Measurements from ENCODE around the gene SPTAN1.
A peak's percentile ranks its signal among the peaks of the same experiment; 100 is the strongest.

Gene SPTAN1

DNA sequence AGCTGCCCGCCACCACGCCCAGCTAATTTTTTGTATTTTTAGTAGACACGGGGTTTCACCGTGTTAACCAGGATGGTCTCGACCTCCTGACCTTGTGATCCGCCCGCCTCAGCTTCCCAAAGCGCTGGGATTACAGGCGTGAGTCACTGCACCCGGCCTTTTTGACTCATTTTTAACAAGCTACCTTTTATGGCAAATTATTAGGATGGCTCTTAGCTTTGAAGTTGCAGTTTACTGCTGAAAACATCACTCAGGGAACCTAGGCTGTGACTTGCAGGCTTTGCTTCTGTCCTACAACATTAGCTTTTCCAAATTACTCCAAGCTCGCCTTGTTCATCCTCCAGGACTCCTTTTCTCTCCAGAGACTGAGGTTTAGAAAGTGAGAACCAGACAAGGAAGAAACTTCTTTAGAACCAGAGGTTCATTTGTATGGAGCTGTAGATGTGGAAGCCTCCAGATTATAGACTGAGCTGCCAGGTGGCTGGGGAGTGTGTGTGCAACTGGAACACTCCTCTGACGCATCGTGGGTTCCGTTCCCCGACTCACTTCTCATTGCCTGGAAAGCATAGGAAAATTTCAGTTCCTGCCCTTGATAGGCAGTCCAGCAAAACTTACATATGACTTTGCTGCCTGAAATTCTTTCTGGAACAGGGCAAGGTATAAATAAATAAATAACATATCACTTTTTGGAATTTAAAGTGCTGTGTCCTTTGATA is 23.8 kb upstream of the SPTAN1 start:
- H3K27me3 ChIP-seq (ENCODE audit: control insufficient read depth, insufficient read depth, low read length, poor library complexity, severe bottlenecking): no peaks in the 10 kb centered on the region
- H3K36me3 ChIP-seq (ENCODE audit: control insufficient read depth, insufficient read depth, low read length): peaks cover 14% of the 10 kb centered on the region

DNA sequence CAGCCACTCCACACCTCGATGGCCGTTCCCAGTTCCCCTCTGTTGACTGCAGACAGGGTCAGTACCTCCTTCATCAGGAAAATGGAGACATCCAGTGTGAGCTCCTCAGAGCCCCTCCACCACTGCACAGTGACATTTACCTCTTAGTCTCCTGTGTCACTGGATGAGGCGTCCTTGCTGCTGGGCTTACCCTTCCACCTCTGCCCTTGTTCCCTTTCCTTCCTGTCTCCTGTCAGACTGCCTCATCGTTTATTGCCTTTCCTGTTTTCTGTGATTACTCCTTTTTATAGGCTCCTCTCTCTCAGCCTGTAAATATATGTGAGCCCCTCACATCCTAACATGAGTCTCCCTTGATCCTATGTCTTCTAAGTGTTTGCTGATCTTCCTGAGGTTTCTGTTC is 23.2 kb upstream of the SPTAN1 start:
- no peak overlapping the region for H3K27ac ChIP-seq (ENCODE audit: insufficient read depth, low read depth, low read length, poor library complexity, severe bottlenecking)
- 93 to 94% methylated on average over 4 of the region's 4 CpGs for WGBS, 2 experiments
- H3K36me3 ChIP-seq (ENCODE audit: control insufficient read depth, insufficient read depth, low read length): peaks cover 15% of the 10 kb centered on the region
- no peak overlapping the region for H3K4me3 ChIP-seq (ENCODE audit: insufficient read depth, low read depth, low read length)
- no peaks in the 10 kb centered on the region for H3K27me3 ChIP-seq (ENCODE audit: control insufficient read depth, insufficient read depth, low read length, poor library complexity, severe bottlenecking)
- no peaks in the 10 kb centered on the region for H3K4me1 ChIP-seq (ENCODE audit: control insufficient read depth, insufficient read depth, low read length)
- H3K9me3 ChIP-seq (ENCODE audit: control insufficient read depth, low read length): no peaks in the 10 kb centered on the region

More for the DNA sequence above, 23.8 kb upstream of the SPTAN1 start:
- Histone ChIP-seq H3K27ac (ENCODE audit: insufficient read depth, low read depth, low read length, poor library complexity, severe bottlenecking) (no peak overlapping the region), H3K9me3 (ENCODE audit: control insufficient read depth, low read length) (no peaks in the 10 kb centered on the region), H3K4me3 (ENCODE audit: insufficient read depth, low read depth, low read length) (no peak overlapping the region), H3K4me1 (ENCODE audit: control insufficient read depth, insufficient read depth, low read length) (no peaks in the 10 kb centered on the region)
- WGBS, 2 experiments: 95 to 97% methylated on average over 15 of the region's 15 CpGs

DNA sequence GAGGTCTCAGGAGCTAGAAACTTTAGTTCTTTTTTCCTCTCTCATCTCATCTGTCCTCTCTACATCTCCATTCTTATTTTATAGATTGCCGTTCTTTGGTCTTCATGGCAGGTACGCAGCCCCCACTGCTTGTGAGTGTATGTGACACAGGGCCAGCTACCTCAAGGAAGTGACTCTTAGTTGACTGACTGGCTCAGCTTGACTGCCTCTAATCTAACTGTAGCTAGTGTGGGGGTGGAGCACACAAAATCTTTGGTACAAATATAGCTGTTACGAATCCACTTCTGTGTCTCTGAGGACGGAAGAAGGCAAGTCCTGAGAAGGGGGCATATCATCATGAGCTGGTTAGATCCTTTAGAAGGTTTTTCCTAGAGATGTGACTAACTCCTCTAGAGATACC is 19.8 kb upstream of the SPTAN1 start:
- Histone ChIP-seq H3K9me3 (ENCODE audit: control insufficient read depth, low read length) (no peaks in the 10 kb centered on the region), H3K36me3 (ENCODE audit: control insufficient read depth, insufficient read depth, low read length) (peaks cover 9% of the 10 kb centered on the region), H3K27me3 (ENCODE audit: control insufficient read depth, insufficient read depth, low read length, poor library complexity, severe bottlenecking) (no peaks in the 10 kb centered on the region), H3K4me3 (ENCODE audit: insufficient read depth, low read depth, low read length) (no peak overlapping the region), H3K4me1 (ENCODE audit: control insufficient read depth, insufficient read depth, low read length) (no peaks in the 10 kb centered on the region), H3K27ac (ENCODE audit: insufficient read depth, low read depth, low read length, poor library complexity, severe bottlenecking) (no peak overlapping the region)
- WGBS, 2 experiments: 96% methylated on average over 4 of the region's 4 CpGs

DNA sequence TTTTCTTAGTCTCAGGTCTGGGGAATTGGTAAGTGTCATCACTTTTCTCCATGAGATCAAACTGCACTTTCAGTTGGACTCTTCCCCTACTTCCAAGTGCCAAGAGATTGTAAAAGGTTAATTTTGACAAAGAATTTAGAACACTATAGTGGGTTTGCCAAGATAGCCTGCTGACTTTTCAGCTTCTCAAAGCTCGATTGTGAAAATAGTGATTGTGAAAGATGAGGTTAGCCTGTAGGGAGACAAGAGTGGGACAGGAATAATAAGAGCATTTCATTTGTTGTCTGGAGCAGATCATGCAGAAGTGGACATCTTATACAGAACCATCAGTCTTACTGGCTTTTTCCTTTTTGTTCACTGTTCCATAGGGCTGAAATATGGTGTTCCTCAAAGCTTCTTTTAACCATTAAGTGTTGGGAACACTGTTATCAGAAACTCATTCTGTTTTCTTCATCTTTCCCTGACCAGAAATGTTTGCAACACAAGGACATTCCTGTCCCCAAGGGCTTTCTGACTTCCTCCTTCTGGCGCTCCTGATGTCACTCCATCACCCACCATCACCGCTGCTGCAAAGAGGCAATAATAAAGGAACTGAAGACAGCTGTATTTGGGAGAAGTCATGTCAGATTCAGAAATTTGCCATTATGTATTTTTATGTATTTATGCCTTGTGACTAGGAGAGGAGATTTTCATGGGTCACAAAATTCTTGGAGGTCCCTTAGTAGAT is 11.6 kb upstream of the SPTAN1 start:
- H3K9me3 ChIP-seq (ENCODE audit: control insufficient read depth, low read length): no peaks in the 10 kb centered on the region
- H3K36me3 ChIP-seq (ENCODE audit: control insufficient read depth, insufficient read depth, low read length): peaks cover 13% of the 10 kb centered on the region
- no peaks in the 10 kb centered on the region for H3K27me3 ChIP-seq (ENCODE audit: control insufficient read depth, insufficient read depth, low read length, poor library complexity, severe bottlenecking)
- H3K4me3 ChIP-seq (ENCODE audit: insufficient read depth, low read depth, low read length): no peak overlapping the region
- no peaks in the 10 kb centered on the region for H3K4me1 ChIP-seq (ENCODE audit: control insufficient read depth, insufficient read depth, low read length)
- WGBS, 2 experiments: 97% methylated on average over 3 of the region's 3 CpGs
- H3K27ac ChIP-seq (ENCODE audit: insufficient read depth, low read depth, low read length, poor library complexity, severe bottlenecking): no peak overlapping the region

DNA sequence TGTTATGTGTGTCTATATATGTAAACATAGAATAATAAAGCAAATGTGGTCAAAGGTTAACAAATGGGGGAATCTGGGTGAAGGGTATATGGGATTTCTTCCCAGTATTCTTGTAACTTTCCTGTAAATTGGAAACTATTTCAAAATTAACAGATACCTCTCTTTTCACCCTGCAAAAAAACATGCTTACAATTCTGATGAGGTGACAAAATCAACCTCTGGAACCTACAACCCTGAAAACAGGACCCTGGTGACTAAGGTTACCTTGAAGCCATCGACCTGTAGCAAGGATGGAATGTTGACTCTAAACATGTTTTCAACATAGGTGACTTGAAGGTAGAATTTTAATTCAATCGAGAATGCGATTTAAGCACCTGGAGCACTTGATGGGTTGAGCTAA is 5.9 kb upstream of the SPTAN1 start:
- no peaks in the 10 kb centered on the region for H3K36me3 ChIP-seq (ENCODE audit: control insufficient read depth, insufficient read depth, low read length)
- H3K4me1 ChIP-seq (ENCODE audit: control insufficient read depth, insufficient read depth, low read length): peaks cover 13% of the 10 kb centered on the region
- WGBS, 2 experiments: 95% methylated on average over 3 of the region's 3 CpGs
- H3K4me3 ChIP-seq (ENCODE audit: insufficient read depth, low read depth, low read length): no peak overlapping the region
- no peaks in the 10 kb centered on the region for H3K9me3 ChIP-seq (ENCODE audit: control insufficient read depth, low read length)
- no peaks in the 10 kb centered on the region for H3K27me3 ChIP-seq (ENCODE audit: control insufficient read depth, insufficient read depth, low read length, poor library complexity, severe bottlenecking)
- H3K27ac ChIP-seq (ENCODE audit: insufficient read depth, low read depth, low read length, poor library complexity, severe bottlenecking): no peak overlapping the region

DNA sequence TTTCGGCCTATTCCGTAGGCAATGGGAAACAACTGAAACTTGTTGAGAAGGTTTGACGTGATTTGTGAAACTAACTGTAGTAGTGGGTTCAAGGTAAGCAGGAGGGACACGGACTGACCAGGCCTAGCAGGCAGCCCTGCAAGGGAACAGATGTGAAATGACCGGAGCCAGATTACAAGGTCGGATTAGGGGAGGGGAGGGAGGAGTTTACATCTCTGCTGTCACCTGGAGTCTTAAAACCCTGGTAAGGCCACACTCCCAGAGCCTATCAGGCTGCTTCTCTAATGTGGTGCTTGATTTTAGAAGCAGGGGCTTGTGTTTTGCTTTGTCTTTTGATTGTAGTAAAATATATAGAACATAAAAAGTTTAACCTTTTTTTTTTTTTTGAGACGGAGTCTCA is 3.5 kb upstream of the SPTAN1 start:
- Histone ChIP-seq H3K36me3 (ENCODE audit: control insufficient read depth, insufficient read depth, low read length) (no peaks in the 10 kb centered on the region), H3K9me3 (ENCODE audit: control insufficient read depth, low read length) (no peaks in the 10 kb centered on the region), H3K27me3 (ENCODE audit: control insufficient read depth, insufficient read depth, low read length, poor library complexity, severe bottlenecking) (no peaks in the 10 kb centered on the region), H3K4me3 (ENCODE audit: insufficient read depth, low read depth, low read length) (no peak overlapping the region), H3K27ac (ENCODE audit: insufficient read depth, low read depth, low read length, poor library complexity, severe bottlenecking) (no peak overlapping the region), H3K4me1 (ENCODE audit: control insufficient read depth, insufficient read depth, low read length) (peaks cover 16% of the 10 kb centered on the region)
- 88 to 89% methylated on average over 7 of the region's 7 CpGs for WGBS, 2 experiments

DNA sequence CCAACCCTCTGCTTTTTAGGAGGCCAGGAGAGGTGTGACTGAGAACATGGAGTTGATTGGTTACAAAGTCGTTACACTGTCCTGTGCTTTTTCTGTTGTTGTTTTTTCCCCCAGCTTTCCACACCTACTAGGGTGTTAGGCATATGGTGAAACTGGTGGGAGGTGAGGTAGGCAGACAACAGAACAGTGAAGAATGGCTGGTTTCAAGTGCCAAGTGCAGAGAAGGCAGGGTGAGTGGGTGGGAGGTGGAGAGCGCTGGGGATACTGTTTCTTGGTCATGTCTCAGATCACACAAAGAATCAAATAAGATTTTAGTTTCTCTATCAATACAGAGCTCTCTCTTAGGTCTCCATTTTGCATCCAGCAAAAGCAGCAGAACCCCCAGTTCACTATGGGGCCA is 2.2 kb upstream of the SPTAN1 start:
- WGBS, 2 experiments: 79 to 94% methylated on average over 2 of the region's 2 CpGs
- Histone ChIP-seq H3K4me3 (ENCODE audit: insufficient read depth, low read depth, low read length) (no peak overlapping the region), H3K27ac (ENCODE audit: insufficient read depth, low read depth, low read length, poor library complexity, severe bottlenecking) (no peak overlapping the region)

DNA sequence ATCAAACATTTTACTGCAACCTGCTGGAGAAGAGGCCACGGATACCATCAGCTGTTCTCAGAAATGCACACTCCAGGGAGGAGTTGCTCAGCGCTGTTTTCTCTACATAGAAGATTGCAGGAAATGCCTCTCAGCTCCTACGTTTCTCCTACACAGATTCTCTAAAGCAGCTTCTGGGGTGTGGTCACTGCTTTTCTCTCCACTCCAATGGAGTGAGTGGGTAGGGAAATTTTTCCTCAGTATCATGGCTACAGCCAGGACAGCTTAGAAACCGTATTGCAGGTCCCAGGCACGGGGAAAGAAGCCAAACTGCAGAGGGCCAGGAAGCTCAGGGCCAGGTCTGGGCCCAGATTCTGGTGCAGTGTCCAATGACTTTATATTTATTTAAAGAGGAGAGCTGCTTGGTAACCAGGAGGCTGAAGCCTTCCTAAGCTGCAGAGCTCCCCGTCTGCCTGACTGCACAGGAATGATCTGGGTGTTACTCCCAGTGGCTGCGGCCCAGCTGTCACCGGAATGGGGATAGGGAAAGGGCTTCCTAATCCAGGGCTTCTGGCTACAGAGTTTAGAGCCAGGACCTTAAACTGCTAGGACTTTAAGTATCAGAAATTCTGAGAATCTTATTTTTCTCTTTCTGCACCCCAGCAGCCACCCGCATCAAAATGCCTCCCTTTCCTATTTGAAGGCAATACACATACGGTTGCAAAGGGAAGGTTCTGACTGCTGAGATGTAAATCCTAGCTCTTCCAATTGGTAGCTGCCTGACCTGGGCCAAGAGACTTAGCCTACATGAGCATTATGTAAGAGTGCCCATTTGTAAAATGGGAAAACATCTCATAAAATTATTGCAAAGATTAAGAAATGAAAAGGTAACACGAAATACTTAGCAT is 1.4 kb upstream of the SPTAN1 start:
- peaks cover 36% of the 10 kb centered on the region for H3K4me1 ChIP-seq (ENCODE audit: control insufficient read depth, insufficient read depth, low read length)
- H3K4me3 ChIP-seq (ENCODE audit: insufficient read depth, low read depth, low read length): peak overlapping the region; percentile 91
- H3K9me3 ChIP-seq (ENCODE audit: control insufficient read depth, low read length): no peaks in the 10 kb centered on the region
- WGBS, 2 experiments: 52 to 62% methylated on average over 11 of the region's 11 CpGs
- H3K27ac ChIP-seq (ENCODE audit: insufficient read depth, low read depth, low read length, poor library complexity, severe bottlenecking): peak overlapping the region; percentile 59
- no peaks in the 10 kb centered on the region for H3K36me3 ChIP-seq (ENCODE audit: control insufficient read depth, insufficient read depth, low read length)
- no peaks in the 10 kb centered on the region for H3K27me3 ChIP-seq (ENCODE audit: control insufficient read depth, insufficient read depth, low read length, poor library complexity, severe bottlenecking)

More for the DNA sequence above, 2.2 kb upstream of the SPTAN1 start:
- H3K9me3 ChIP-seq (ENCODE audit: control insufficient read depth, low read length): no peaks in the 10 kb centered on the region
- H3K4me1 ChIP-seq (ENCODE audit: control insufficient read depth, insufficient read depth, low read length): peaks cover 30% of the 10 kb centered on the region
- H3K36me3 ChIP-seq (ENCODE audit: control insufficient read depth, insufficient read depth, low read length): no peaks in the 10 kb centered on the region
- no peaks in the 10 kb centered on the region for H3K27me3 ChIP-seq (ENCODE audit: control insufficient read depth, insufficient read depth, low read length, poor library complexity, severe bottlenecking)

DNA sequence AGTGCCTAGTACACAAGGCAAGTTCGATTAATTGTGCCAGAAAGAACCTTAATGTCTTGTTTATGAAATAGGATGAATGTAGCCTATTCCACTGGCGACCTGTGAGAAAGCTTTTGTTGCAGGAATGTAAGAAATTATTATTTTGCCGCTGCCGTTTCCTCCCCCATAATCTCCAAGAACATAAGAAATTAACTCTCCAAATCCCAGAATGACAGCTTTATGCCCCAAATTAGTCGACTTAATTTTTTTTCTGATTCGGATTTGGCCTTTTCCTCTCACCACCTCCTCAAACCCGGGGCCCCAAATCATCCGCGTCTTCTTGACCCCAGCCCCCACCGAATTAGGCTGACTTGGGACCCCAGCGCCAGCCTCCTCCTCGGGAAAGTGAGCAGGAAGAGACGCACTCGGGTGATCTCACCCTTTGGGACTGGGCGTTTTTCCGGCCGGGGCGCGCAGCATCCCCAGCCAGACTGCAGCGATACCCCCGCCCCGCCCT is 682 bp upstream of the SPTAN1 start:
- H3K27me3 ChIP-seq (ENCODE audit: control insufficient read depth, insufficient read depth, low read length, poor library complexity, severe bottlenecking): no peaks in the 10 kb centered on the region
- peak overlapping the region; percentile 91 for H3K4me3 ChIP-seq (ENCODE audit: insufficient read depth, low read depth, low read length)
- H3K4me1 ChIP-seq (ENCODE audit: control insufficient read depth, insufficient read depth, low read length): peaks cover 41% of the 10 kb centered on the region
- WGBS, 2 experiments: 7 to 9% methylated on average over 22 of the region's 22 CpGs
- no peaks in the 10 kb centered on the region for H3K36me3 ChIP-seq (ENCODE audit: control insufficient read depth, insufficient read depth, low read length)
- peak overlapping the region; percentile 53 for H3K27ac ChIP-seq (ENCODE audit: insufficient read depth, low read depth, low read length, poor library complexity, severe bottlenecking)
- H3K9me3 ChIP-seq (ENCODE audit: control insufficient read depth, low read length): no peaks in the 10 kb centered on the region

All from ectodermal cell (in vitro differentiated cells).